IMR-90 (cell line): Measurements from ENCODE around the gene ACVR1. TPM values are rescaled to one million over a fixed set of nuclear protein-coding genes. Genes with fewer than 3 reads are reported as not detected.

ENCODE experiments used
- CTCF ChIP-seq: conservative IDR thresholded peaks from 2 replicates; pipeline ENCODE4 v1.5.1; 2012; ENCODE audit warnings: mild to moderate bottlenecking, low read depth, low read length, improper control_type of control experiment
- NFE2L2 ChIP-seq: fragments of 150-350 bp; IDR thresholded peaks from 2 replicates; pipeline ENCODE4 v1.6.1; 2016; ENCODE audit warnings: low read depth, mild to moderate bottlenecking, low read length
- RFX5 ChIP-seq: IDR thresholded peaks from 2 replicates; pipeline ENCODE4 v1.8.0; 2012; ENCODE audit warnings: low read depth, mild to moderate bottlenecking, low read length, moderate library complexity
- polyA plus RNA-seq, 3 experiments: library from polyadenylated mRNA; depleted of rRNA; stranded (reverse); fragments of >200 nt; gene quantifications; 2 replicates each; pipeline ENCODE4 v1.2.3, GENCODE V29; 2012; ENCODE audit warnings: low replicate concordance in 1 of 3
- total RNA-seq: library from RNA; depleted of rRNA; stranded (reverse); fragments of >200 nt; gene quantifications from 2 replicates; pipeline ENCODE4 v1.2.3, GENCODE V29; 2012
- TF ChIP-seq, protein P1 (sequence below): fragments of 150-350 bp; IDR thresholded peaks from 2 replicates; pipeline ENCODE4 v1.6.1; 2017; ENCODE audit warnings: mild to moderate bottlenecking, antibody characterized with exemption, low read length, low read depth

Gene ACVR1
- total and polyA plus RNA-seq, 2 of the 4 experiments (the other 2 are of a cell fraction), result 21.1 to 40.8 TPM

GRCh38 chr2:157893611-157894010 is 17.5 kb upstream of the ACVR1 start (continued):
- no peak for TF ChIP-seq CTCF
- no peak for TF ChIP-seq NFE2L2
- TF ChIP-seq, protein P1, sequence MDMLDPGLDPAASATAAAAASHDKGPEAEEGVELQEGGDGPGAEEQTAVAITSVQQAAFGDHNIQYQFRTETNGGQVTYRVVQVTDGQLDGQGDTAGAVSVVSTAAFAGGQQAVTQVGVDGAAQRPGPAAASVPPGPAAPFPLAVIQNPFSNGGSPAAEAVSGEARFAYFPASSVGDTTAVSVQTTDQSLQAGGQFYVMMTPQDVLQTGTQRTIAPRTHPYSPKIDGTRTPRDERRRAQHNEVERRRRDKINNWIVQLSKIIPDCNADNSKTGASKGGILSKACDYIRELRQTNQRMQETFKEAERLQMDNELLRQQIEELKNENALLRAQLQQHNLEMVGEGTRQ, result no peak
- no peak for TF ChIP-seq RFX5
